Endothelial cell of umbilical vein (primary cell): Measurements from ENCODE around the gene TAGLN2. TPM values are rescaled to one million over a fixed set of nuclear protein-coding genes. Genes with fewer than 3 reads are reported as not detected.

Experiments
- BruUV-seq: library from RNA; stranded (reverse); fragments of 400-500 nt; replicated peaks from 2 replicates; lab custom pipeline; 2021; lab: Mats Ljungman, UMichigan
- CTCF ChIA-PET: fragments of 300-600, 350-600 bp; sonication (Branson Sonifier 250); formaldehyde crosslinking; loops from one replicate; lab custom pipeline; 2021; ENCODE audit warnings: antibody characterized with exemption, inconsistent platforms; lab: Charles Lee
- POLR2A ChIA-PET: fragments of 300-600, 350-600 bp; sonication (Branson Sonifier 250); formaldehyde crosslinking; loops from one replicate; lab custom pipeline; 2021; ENCODE audit warnings: antibody characterized with exemption, inconsistent platforms; lab: Charles Lee
- DNase-seq: peaks from one replicate; pipeline ENCODE4 v3.0.0-alpha.2; 2011; ENCODE audit warnings: low read depth, low spot score
- FAIRE-seq: peaks from 2 replicates; lab custom pipeline; 2011; peaks lifted over from hg19 to GRCh38; lab: Jason Lieb, UNC
- H2AFZ ChIP-seq: 2 replicates; pipeline ENCODE4 v1.6.0; 2012; ENCODE audit warnings: low read depth, low read length, control low read depth, inconsistent platforms
- H3K27ac ChIP-seq: 2 replicates; pipeline ENCODE4 v1.5.1; 2011; ENCODE audit warnings: low read depth, mild to moderate bottlenecking, control low read depth, low read length, moderate library complexity; ENCODE audit not compliant: insufficient read depth
- H3K27me3 ChIP-seq, 2 experiments: 2 replicates each; pipeline versions ENCODE4 v1.6.0 to v1.6.1; 2011; ENCODE audit warnings: low read length in 2 of 2, mixed read lengths in 1 of 2; ENCODE audit not compliant: control insufficient read depth in 2 of 2, insufficient read depth in 2 of 2
- H3K36me3 ChIP-seq, 2 experiments: 2 replicates in 1 of 2; 3 replicates in 1 of 2; pipeline ENCODE4 v1.5.1; 2011; ENCODE audit warnings: low read length in 2 of 2, mild to moderate bottlenecking in 1 of 2, moderate library complexity in 1 of 2; ENCODE audit not compliant: control insufficient read depth in 2 of 2, insufficient read depth in 2 of 2; ENCODE audit errors: extremely low read depth in 1 of 2
- H3K4me1 ChIP-seq: 3 replicates; pipeline ENCODE4 v1.5.1; 2011; ENCODE audit warnings: mild to moderate bottlenecking, low read length; ENCODE audit not compliant: control insufficient read depth, insufficient read depth; ENCODE audit errors: extremely low read depth
- H3K4me2 ChIP-seq: 2 replicates; pipeline ENCODE4 v1.6.1; 2011; ENCODE audit warnings: low read length, control low read depth, mixed read lengths; ENCODE audit not compliant: insufficient read depth
- H3K4me3 ChIP-seq, 3 experiments: fragments of 200-600 bp in 1 of 3; sonication (generic), shearing (Covaris generic) in 1 of 3; replicated peaks in 1 of 3; 2 replicates each; pipeline ENCODE4 v1.5.1; 2011 to 2016; ENCODE audit warnings: control low read depth in 3 of 3, low read length in 3 of 3, mild to moderate bottlenecking in 2 of 3, inconsistent platforms in 1 of 3, low read depth in 1 of 3, moderate library complexity in 1 of 3; ENCODE audit not compliant: insufficient read depth in 1 of 3
- H3K79me2 ChIP-seq: 2 replicates; pipeline ENCODE4 v1.6.0; 2012; ENCODE audit warnings: low read length, inconsistent platforms; ENCODE audit not compliant: control insufficient read depth, insufficient read depth
- H3K9ac ChIP-seq: replicated peaks from 2 replicates; pipeline ENCODE3; 2011; ENCODE audit warnings: low read length, control low read depth; ENCODE audit not compliant: insufficient read depth; ENCODE audit errors: extremely low read depth
- H3K9me1 ChIP-seq: replicated peaks from 3 replicates; pipeline ENCODE4 v1.6.0; 2011; ENCODE audit warnings: mild to moderate bottlenecking, low read length; ENCODE audit not compliant: control insufficient read depth, insufficient read depth; ENCODE audit errors: extremely low read depth
- H3K9me3 ChIP-seq: replicated peaks from 2 replicates; pipeline ENCODE4 v1.5.1; 2012; ENCODE audit warnings: low read length, inconsistent platforms; ENCODE audit not compliant: control insufficient read depth, insufficient read depth
- H4K20me1 ChIP-seq: replicated peaks from 2 replicates; pipeline ENCODE3; 2011; ENCODE audit warnings: mild to moderate bottlenecking, low read length; ENCODE audit not compliant: control insufficient read depth, insufficient read depth; ENCODE audit errors: extremely low read depth
- EZH2 ChIP-seq: IDR thresholded peaks from 2 replicates; pipeline ENCODE4 v1.6.1; 2012; ENCODE audit warnings: borderline replicate concordance, low read depth, mild to moderate bottlenecking, moderate library complexity, low read length, inconsistent platforms; ENCODE audit not compliant: severe bottlenecking
- FOS ChIP-seq: IDR thresholded peaks from 2 replicates; pipeline ENCODE4 v1.6.1; 2011; ENCODE audit warnings: mild to moderate bottlenecking, low read length, moderate library complexity, borderline replicate concordance; ENCODE audit not compliant: insufficient read depth
- GATA2 ChIP-seq: IDR thresholded peaks from 2 replicates; pipeline ENCODE4 v1.7.0; 2011; ENCODE audit warnings: low read depth, mild to moderate bottlenecking, moderate library complexity, mixed read lengths, low read length; ENCODE audit not compliant: insufficient read length, insufficient read depth
- JUN ChIP-seq: IDR thresholded peaks from 2 replicates; pipeline ENCODE4 v1.6.1; 2011; ENCODE audit warnings: borderline replicate concordance, low read depth; ENCODE audit not compliant: insufficient read length, insufficient read depth
- MAX ChIP-seq: IDR thresholded peaks from 2 replicates; pipeline ENCODE4 v1.6.1; 2011; ENCODE audit not compliant: insufficient read depth, insufficient read length
- MYC ChIP-seq: IDR thresholded peaks from one replicate; pipeline ENCODE4 v1.6.1; 2011; ENCODE audit warnings: mild to moderate bottlenecking, low read depth, low read length
- POLR2A ChIP-seq: IDR thresholded peaks from 2 replicates; pipeline ENCODE4 v1.6.1; 2012; ENCODE audit warnings: low read depth, mild to moderate bottlenecking, control low read depth, low read length
- POLR2AphosphoS5 ChIP-seq: IDR thresholded peaks from 2 replicates; pipeline ENCODE4 v1.6.1; 2012; ENCODE audit warnings: low read depth, mild to moderate bottlenecking, control low read depth, low read length, moderate library complexity; ENCODE audit not compliant: insufficient read depth
- dilution Hi-C: fragments of 300-500 bp; cut with MboI; formaldehyde crosslinking; loops from one replicate; pipeline ENCODE4 v1.15.0; 2019; ENCODE audit warnings: low sequenced_read_pairs; ENCODE audit not compliant: extremely low pct_ligation_motif_present
- intact Hi-C: fragments of 100-400 bp; cut with micrococcal nuclease; formaldehyde crosslinking; loops from one replicate; pipeline ENCODE4 v1.10.0; 2022
- polyA plus RNA-seq, 4 experiments: library from polyadenylated mRNA; depleted of rRNA in 3 of 4; stranded (reverse) in 3 of 4; unstranded in 1 of 4; fragments of >200 nt; gene quantifications; 2 replicates each; pipeline versions ENCODE4 v1.2.1 to v1.2.3, GENCODE V29; 2011 to 2012; ENCODE audit warnings: missing spikeins in 1 of 4
- total RNA-seq: library from RNA; stranded (reverse); gene quantifications from 2 replicates; pipeline ENCODE4 v1.2.3, GENCODE V29; 2021

The TAGLN2 gene
- total and polyA plus RNA-seq, 2 donors (not counting 3 experiments of a cell fraction or from before 2014, with no cell fraction given) = 646 to 1,279 TPM

- CTCF ChIA-PET = interaction anchor here (1.4 to 13.3 kb wide), 3 partner anchors 9 to 805 kb away, joined by 4 to 169 read pairs (median 6); partner anchors contain the start of gene IGSF9
- Histone ChIP-seq H3K79me2 (no peaks in the 10 kb centered on the region), H3K27ac (no peak overlapping the region), H2AFZ (no peak overlapping the region), H3K9me1 (no peaks in the 10 kb centered on the region), H3K36me3 (no peaks in the 10 kb centered on the region), H3K27me3 (peaks cover 0 to 14% of the 10 kb centered on the region in 2 experiments), H4K20me1 (no peaks in the 10 kb centered on the region), H3K9ac (no peak overlapping the region), H3K4me3 (no peak overlapping the region), H3K4me2 (no peak overlapping the region), H3K9me3 (no peaks in the 10 kb centered on the region), H3K4me1 (no peaks in the 10 kb centered on the region)
- intact Hi-C loops (loop anchor here (5.0 kb wide), 1 partner anchor 160 kb away; the partner anchor contains the start of gene IGSF8), dilution Hi-C loops (no loop called here)
- no peak for TF ChIP-seq FOS
- no peak for TF ChIP-seq JUN
- no peak for TF ChIP-seq MYC
- TF ChIP-seq POLR2AphosphoS5 = no peak
- TF ChIP-seq POLR2A = no peak
- TF ChIP-seq MAX = no peak
- TF ChIP-seq EZH2 = no peak
- TF ChIP-seq GATA2 = no peak
- POLR2A ChIA-PET = no interaction called here
- no peak for DNase-seq
- no peak for FAIRE-seq
- BruUV-seq = no TSS peak
Observed at GRCh38 chr1:159937054-159937750, 11.9 kb upstream of the TAGLN2 start.
